HCT116 (cell line): Measurements from ENCODE around the gene GBE1. TPM values are rescaled to one million over a fixed set of nuclear protein-coding genes. Genes with fewer than 3 reads are reported as not detected.

Experiments
- ATAC-seq: fragments of 200-7000 bp; cut with Tn5 transposase; 2 replicates; pipeline ENCODE4 v1.9.1; 2020; ENCODE audit warnings: mild to moderate bottlenecking, moderate library complexity
- BruUV-seq: library from RNA; stranded (reverse); fragments of 400-500 nt; replicated peaks from 2 replicates; lab custom pipeline; 2021; lab: Mats Ljungman, UMichigan
- CTCF ChIA-PET: fragments of 300-600 bp; sonication (Branson Sonifier 250); formaldehyde crosslinking; loops from one replicate; lab custom pipeline; 2021; ENCODE audit warnings: antibody characterized with exemption; lab: Charles Lee
- POLR2A ChIA-PET: fragments of 300-600, 350-600 bp; sonication (Branson Sonifier 250); formaldehyde crosslinking; loops from one replicate; lab custom pipeline; 2021; ENCODE audit warnings: antibody characterized with exemption; lab: Charles Lee
- RAD21 ChIA-PET, 2 experiments: fragments of 300-600 bp; sonication (Branson Sonifier 250); formaldehyde crosslinking; loops; one replicate each; lab custom pipeline; 2023; ENCODE audit warnings: low total read pairs in 2 of 2; ENCODE audit not compliant: uncharacterized antibody in 2 of 2, unreplicated experiment in 2 of 2, low non-redundant PET in 1 of 2; lab: Charles Lee
- DNase-seq: peaks from one replicate; pipeline ENCODE4 v3.0.0-alpha.2; 2010; ENCODE audit warnings: low read depth, low spot score
- H2AFZ ChIP-seq: fragments of 200-600 bp; shearing (Covaris generic), sonication (generic); 2 replicates; pipeline ENCODE4 v1.6.1; 2017; ENCODE audit warnings: low read depth, mixed run types, mixed read lengths, antibody characterized with exemption, low read length; ENCODE audit not compliant: poor library complexity, severe bottlenecking
- H3K27ac ChIP-seq: 2 replicates; pipeline ENCODE4 v1.5.1; 2012; ENCODE audit warnings: low read depth, low read length
- H3K27me3 ChIP-seq: fragments of 200-600 bp; sonication (generic); 2 replicates; pipeline ENCODE4 v1.6.1; 2016; ENCODE audit warnings: mixed run types, low read length, mixed read lengths; ENCODE audit not compliant: insufficient read depth
- H3K36me3 ChIP-seq, 2 experiments: fragments of 200-500 bp in 1 of 2; fragments of 200-600 bp in 1 of 2; sonication (Bioruptor generic) in 1 of 2; sonication (generic) in 1 of 2; 2 replicates each; pipeline versions ENCODE4 v1.5.1 to v1.6.1; 2014 to 2016; ENCODE audit warnings: low read length in 2 of 2, inconsistent platforms in 1 of 2, mixed read lengths in 1 of 2, mixed run types in 1 of 2; ENCODE audit not compliant: insufficient read depth in 2 of 2, control insufficient read depth in 1 of 2
- H3K4me1 ChIP-seq, 2 experiments: fragments of 200-600 bp in 1 of 2; sonication (generic) in 1 of 2; 2 replicates each; pipeline versions ENCODE4 v1.5.1 to v1.6.1; 2012 to 2017; ENCODE audit warnings: low read length in 2 of 2, inconsistent platforms in 1 of 2, mild to moderate bottlenecking in 1 of 2, mixed read lengths in 1 of 2, mixed run types in 1 of 2, moderate library complexity in 1 of 2; ENCODE audit not compliant: insufficient read depth in 2 of 2, control insufficient read depth in 1 of 2
- H3K4me2 ChIP-seq: fragments of 200-600 bp; sonication (generic); 2 replicates; pipeline ENCODE4 v1.6.1; 2017; ENCODE audit warnings: mixed run types, low read length, mixed read lengths
- H3K4me3 ChIP-seq, 2 experiments: fragments of 200-600 bp in 1 of 2; sonication (generic) in 1 of 2; replicated peaks in 1 of 2; 2 replicates each; pipeline ENCODE4 v1.5.1; 2011 to 2016; ENCODE audit warnings: low read length in 2 of 2, control low read depth in 1 of 2, low read depth in 1 of 2, mild to moderate bottlenecking in 1 of 2, mixed read lengths in 1 of 2, mixed run types in 1 of 2
- H3K79me2 ChIP-seq: fragments of 200-600 bp; sonication (generic); 2 replicates; pipeline ENCODE4 v1.6.1; 2017; ENCODE audit warnings: mild to moderate bottlenecking, mixed run types, low read length, moderate library complexity, mixed read lengths; ENCODE audit not compliant: insufficient read depth
- H3K9ac ChIP-seq: fragments of 200-600 bp; sonication (generic); 2 replicates; pipeline ENCODE4 v1.6.1; 2016; ENCODE audit warnings: low read length, mixed read lengths
- H3K9me2 ChIP-seq: fragments of 200-600 bp; sonication (generic), shearing (Covaris generic); 2 replicates; pipeline ENCODE4 v1.6.1; 2017; ENCODE audit warnings: mixed run types, mild to moderate bottlenecking, moderate library complexity; ENCODE audit not compliant: insufficient read depth
- H3K9me3 ChIP-seq, 2 experiments: fragments of 200-500 bp in 1 of 2; fragments of 200-600 bp in 1 of 2; sonication (Bioruptor generic) in 1 of 2; sonication (generic) in 1 of 2; 2 replicates each; pipeline ENCODE4 v1.6.1; 2014 to 2017; ENCODE audit warnings: low read length in 2 of 2, mixed read lengths in 2 of 2, inconsistent platforms in 1 of 2, low read depth in 1 of 2, mild to moderate bottlenecking in 1 of 2, mixed run types in 1 of 2, moderate library complexity in 1 of 2; ENCODE audit not compliant: control insufficient read depth in 1 of 2, insufficient read depth in 1 of 2
- H4K20me1 ChIP-seq: fragments of 200-600 bp; sonication (generic), shearing (Covaris generic); 2 replicates; pipeline ENCODE4 v1.6.1; 2017; ENCODE audit warnings: mixed run types, mild to moderate bottlenecking, moderate library complexity; ENCODE audit not compliant: insufficient read depth
- CBX3 ChIP-seq: IDR thresholded peaks from 2 replicates; pipeline ENCODE4 v1.6.1; 2012; ENCODE audit warnings: low read depth
- CEBPB ChIP-seq: IDR thresholded peaks from 2 replicates; pipeline ENCODE4 v1.6.1; 2012; ENCODE audit warnings: low read depth
- ZNF274 ChIP-seq: fragments of 200-500 bp; sonication (Bioruptor generic); IDR thresholded peaks from 2 replicates; pipeline ENCODE4 v1.6.1; 2014; ENCODE audit warnings: mild to moderate bottlenecking, low read depth, low read length, inconsistent platforms
- intact Hi-C: fragments of 100-400 bp; cut with micrococcal nuclease; formaldehyde crosslinking; loops from 2 replicates; pipeline ENCODE4 v1.10.0; 2022
- total RNA-seq: library from RNA; stranded (reverse); gene quantifications from one replicate; pipeline ENCODE4 v1.2.1, GENCODE V29; 2021; ENCODE audit not compliant: unreplicated experiment
- TF ChIP-seq, protein P1 (sequence below): IDR thresholded peaks from 2 replicates; pipeline ENCODE4 v1.6.1; 2012; ENCODE audit warnings: low read depth
- TF ChIP-seq, protein P2 (sequence below): IDR thresholded peaks from 2 replicates; pipeline ENCODE4 v1.6.1; 2011; ENCODE audit warnings: mild to moderate bottlenecking, low read length, moderate library complexity; ENCODE audit not compliant: insufficient replicate concordance; ENCODE audit errors: extremely low read depth

The GBE1 gene
- total RNA-seq, 1 experiment from 2014 or later = 27.7 TPM

DNA sequence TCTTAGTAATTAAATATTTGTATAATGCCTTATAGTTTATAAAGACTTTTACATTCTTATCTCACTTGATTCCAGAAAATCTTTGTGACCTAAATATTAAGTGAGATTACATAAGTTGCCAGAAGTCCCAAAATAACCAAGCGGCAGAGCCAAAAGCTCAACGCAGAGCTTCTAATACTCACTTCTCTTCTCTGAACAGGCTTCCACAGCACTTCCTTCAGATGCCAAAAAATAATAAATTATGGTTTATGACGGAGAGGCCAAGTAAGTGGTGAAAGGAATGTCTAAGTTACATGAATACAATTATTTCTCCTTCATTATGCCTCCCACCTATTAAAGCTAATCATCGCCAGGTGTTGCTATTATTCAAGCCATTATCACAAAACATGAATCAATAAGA is 110.3 kb downstream of the GBE1 start:
- intact Hi-C loops = no loop called here
- no peak overlapping the region for H3K4me2 ChIP-seq
- H3K4me3 ChIP-seq = no peak overlapping the region
- no peaks in the 10 kb centered on the region for H4K20me1 ChIP-seq
- no peak overlapping the region for H2AFZ ChIP-seq
- ChIA-PET RAD21 (no interaction called here), POLR2A (no interaction called here), CTCF (no interaction called here)
- H3K36me3 ChIP-seq = no peaks in the 10 kb centered on the region
- no peaks in the 10 kb centered on the region for H3K27me3 ChIP-seq
- H3K9ac ChIP-seq = no peak overlapping the region
- no peaks in the 10 kb centered on the region for H3K4me1 ChIP-seq
- no TSS peak for BruUV-seq
- DNase-seq (no peak), ATAC-seq (no peak)
- no peaks in the 10 kb centered on the region for H3K79me2 ChIP-seq
- TF ChIP-seq ZNF274 (no peak), CBX3 (no peak), CEBPB (no peak)
- TF ChIP-seq, protein P1, sequence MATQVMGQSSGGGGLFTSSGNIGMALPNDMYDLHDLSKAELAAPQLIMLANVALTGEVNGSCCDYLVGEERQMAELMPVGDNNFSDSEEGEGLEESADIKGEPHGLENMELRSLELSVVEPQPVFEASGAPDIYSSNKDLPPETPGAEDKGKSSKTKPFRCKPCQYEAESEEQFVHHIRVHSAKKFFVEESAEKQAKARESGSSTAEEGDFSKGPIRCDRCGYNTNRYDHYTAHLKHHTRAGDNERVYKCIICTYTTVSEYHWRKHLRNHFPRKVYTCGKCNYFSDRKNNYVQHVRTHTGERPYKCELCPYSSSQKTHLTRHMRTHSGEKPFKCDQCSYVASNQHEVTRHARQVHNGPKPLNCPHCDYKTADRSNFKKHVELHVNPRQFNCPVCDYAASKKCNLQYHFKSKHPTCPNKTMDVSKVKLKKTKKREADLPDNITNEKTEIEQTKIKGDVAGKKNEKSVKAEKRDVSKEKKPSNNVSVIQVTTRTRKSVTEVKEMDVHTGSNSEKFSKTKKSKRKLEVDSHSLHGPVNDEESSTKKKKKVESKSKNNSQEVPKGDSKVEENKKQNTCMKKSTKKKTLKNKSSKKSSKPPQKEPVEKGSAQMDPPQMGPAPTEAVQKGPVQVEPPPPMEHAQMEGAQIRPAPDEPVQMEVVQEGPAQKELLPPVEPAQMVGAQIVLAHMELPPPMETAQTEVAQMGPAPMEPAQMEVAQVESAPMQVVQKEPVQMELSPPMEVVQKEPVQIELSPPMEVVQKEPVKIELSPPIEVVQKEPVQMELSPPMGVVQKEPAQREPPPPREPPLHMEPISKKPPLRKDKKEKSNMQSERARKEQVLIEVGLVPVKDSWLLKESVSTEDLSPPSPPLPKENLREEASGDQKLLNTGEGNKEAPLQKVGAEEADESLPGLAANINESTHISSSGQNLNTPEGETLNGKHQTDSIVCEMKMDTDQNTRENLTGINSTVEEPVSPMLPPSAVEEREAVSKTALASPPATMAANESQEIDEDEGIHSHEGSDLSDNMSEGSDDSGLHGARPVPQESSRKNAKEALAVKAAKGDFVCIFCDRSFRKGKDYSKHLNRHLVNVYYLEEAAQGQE = no peak
- TF ChIP-seq, protein P2, sequence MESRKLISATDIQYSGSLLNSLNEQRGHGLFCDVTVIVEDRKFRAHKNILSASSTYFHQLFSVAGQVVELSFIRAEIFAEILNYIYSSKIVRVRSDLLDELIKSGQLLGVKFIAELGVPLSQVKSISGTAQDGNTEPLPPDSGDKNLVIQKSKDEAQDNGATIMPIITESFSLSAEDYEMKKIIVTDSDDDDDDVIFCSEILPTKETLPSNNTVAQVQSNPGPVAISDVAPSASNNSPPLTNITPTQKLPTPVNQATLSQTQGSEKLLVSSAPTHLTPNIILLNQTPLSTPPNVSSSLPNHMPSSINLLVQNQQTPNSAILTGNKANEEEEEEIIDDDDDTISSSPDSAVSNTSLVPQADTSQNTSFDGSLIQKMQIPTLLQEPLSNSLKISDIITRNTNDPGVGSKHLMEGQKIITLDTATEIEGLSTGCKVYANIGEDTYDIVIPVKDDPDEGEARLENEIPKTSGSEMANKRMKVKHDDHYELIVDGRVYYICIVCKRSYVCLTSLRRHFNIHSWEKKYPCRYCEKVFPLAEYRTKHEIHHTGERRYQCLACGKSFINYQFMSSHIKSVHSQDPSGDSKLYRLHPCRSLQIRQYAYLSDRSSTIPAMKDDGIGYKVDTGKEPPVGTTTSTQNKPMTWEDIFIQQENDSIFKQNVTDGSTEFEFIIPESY = no peak
- no peaks in the 10 kb centered on the region for H3K9me2 ChIP-seq
- no peak overlapping the region for H3K27ac ChIP-seq
- H3K9me3 ChIP-seq = no peaks in the 10 kb centered on the region
